Panc1 (cell line): Measurements from ENCODE around the gene TGFBI. TPM values are rescaled to one million over a fixed set of nuclear protein-coding genes. Genes with fewer than 3 reads are reported as not detected.

Experiments used
- ATAC-seq: fragments of 200-7000 bp; cut with Tn5 transposase; 2 replicates; pipeline ENCODE4 v1.9.1; 2020; ENCODE audit warnings: mild to moderate bottlenecking, moderate library complexity
- BruUV-seq: library from RNA; stranded (reverse); fragments of 400-500 nt; replicated peaks from 2 replicates; lab custom pipeline; 2021; lab: Mats Ljungman, UMichigan
- CTCF ChIA-PET: fragments of 300-600 bp; sonication (Branson Sonifier 250); formaldehyde crosslinking; loops from one replicate; lab custom pipeline; 2022; ENCODE audit warnings: antibody characterized with exemption; lab: Charles Lee
- POLR2A ChIA-PET: fragments of 300-600 bp; sonication (Branson Sonifier 250); formaldehyde crosslinking; loops from one replicate; lab custom pipeline; 2022; ENCODE audit warnings: antibody characterized with exemption; lab: Charles Lee
- DNase-seq: peaks from one replicate; pipeline ENCODE4 v3.0.0-alpha.2; 2010; ENCODE audit warnings: low read depth, low spot score
- H3K27ac ChIP-seq: 2 replicates; pipeline ENCODE4 v1.5.1; 2011; ENCODE audit warnings: mild to moderate bottlenecking, low read length, inconsistent platforms
- H3K27me3 ChIP-seq: fragments of 200-500 bp; sonication (Bioruptor generic); 2 replicates; pipeline ENCODE4 v1.6.0; 2014; ENCODE audit warnings: low read length, inconsistent platforms; ENCODE audit not compliant: control insufficient read depth, insufficient read depth
- H3K36me3 ChIP-seq: fragments of 200-500 bp; sonication (Bioruptor generic); 2 replicates; pipeline ENCODE4 v1.5.1; 2014; ENCODE audit warnings: inconsistent platforms, mild to moderate bottlenecking, low read length, moderate library complexity; ENCODE audit not compliant: control insufficient read depth, insufficient read depth
- H3K4me1 ChIP-seq: 2 replicates; pipeline ENCODE4 v1.5.1; 2011; ENCODE audit warnings: inconsistent platforms, mild to moderate bottlenecking, low read length, moderate library complexity; ENCODE audit not compliant: control insufficient read depth, insufficient read depth
- H3K4me3 ChIP-seq, 2 experiments: 2 replicates each; pipeline ENCODE4 v1.5.1; 2011 to 2012; ENCODE audit warnings: low read depth in 2 of 2, low read length in 2 of 2, mild to moderate bottlenecking in 2 of 2, inconsistent platforms in 1 of 2, moderate library complexity in 1 of 2
- H3K9me3 ChIP-seq: fragments of 200-500 bp; sonication (Bioruptor generic); 2 replicates; pipeline ENCODE4 v1.5.1; 2014; ENCODE audit warnings: low read depth, mild to moderate bottlenecking, inconsistent platforms, low read length, moderate library complexity; ENCODE audit not compliant: control insufficient read depth, insufficient read depth
- POLR2AphosphoS5 ChIP-seq: IDR thresholded peaks from 2 replicates; pipeline ENCODE4 v1.6.1; 2012; ENCODE audit warnings: mild to moderate bottlenecking, low read depth, low read length, moderate library complexity
- SIN3A ChIP-seq: IDR thresholded peaks from 2 replicates; pipeline ENCODE4 v1.6.1; 2012; ENCODE audit warnings: low read depth, mild to moderate bottlenecking, low read length, moderate library complexity, borderline replicate concordance; ENCODE audit not compliant: insufficient read depth
- TCF7L2 ChIP-seq: IDR thresholded peaks from 2 replicates; pipeline ENCODE4 v1.6.1; 2011; ENCODE audit warnings: mild to moderate bottlenecking, low read depth, low read length, inconsistent platforms
- in situ Hi-C: cut with HindIII; loops from 2 replicates; pipeline ENCODE4 v1.10.0; 2016; ENCODE audit warnings: low sequenced_read_pairs, low pct_unique_long_range_greater_than_20kb
- intact Hi-C: fragments of 100-400 bp; cut with micrococcal nuclease; formaldehyde crosslinking; loops from one replicate; pipeline ENCODE4 v1.10.0; 2022; ENCODE audit not compliant: unreplicated experiment
- total RNA-seq: library from RNA; stranded (reverse); gene quantifications from one replicate; pipeline ENCODE4 v1.2.1, GENCODE V29; 2021; ENCODE audit not compliant: unreplicated experiment
- TF ChIP-seq, protein P1 (sequence below): fragments of 450-650 bp; IDR thresholded peaks from 2 replicates; pipeline ENCODE4 v1.5.1; 2017; ENCODE audit warnings: mild to moderate bottlenecking
- TF ChIP-seq, protein P2 (sequence below), 2 experiments: IDR thresholded peaks; 2 replicates each; pipeline ENCODE4 v1.6.1; 2011 to 2012; ENCODE audit warnings: low read depth in 2 of 2, control low read depth in 1 of 2, low read length in 1 of 2, mild to moderate bottlenecking in 1 of 2, moderate library complexity in 1 of 2; ENCODE audit not compliant: insufficient read depth in 1 of 2

The TGFBI gene
- total RNA-seq, 1 experiment from 2014 or later = 314 TPM

DNA sequence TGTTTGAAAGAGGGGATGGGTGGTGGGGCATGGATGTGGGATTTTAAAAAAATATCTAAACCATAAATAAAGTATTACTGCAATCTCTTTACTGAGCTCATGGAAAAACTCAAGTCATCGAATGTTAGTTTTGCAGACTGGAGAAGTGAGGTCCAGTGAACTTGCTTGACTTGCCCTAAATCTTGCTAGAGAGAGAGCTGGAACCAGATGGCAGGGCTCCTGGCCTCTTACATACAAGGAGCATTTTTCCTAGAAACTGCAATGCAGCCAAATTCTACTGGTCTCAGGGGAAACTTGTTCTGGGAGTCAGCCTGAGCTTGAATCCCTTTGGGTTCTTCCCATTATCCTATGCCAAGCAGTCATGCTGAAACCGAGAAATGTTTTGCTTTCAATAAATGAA is 2.9 kb upstream of the TGFBI start:
- ChIA-PET CTCF (interaction anchor here (0.7 kb wide), 1 partner anchor 32 kb away, joined by 3 read pairs; no protein-coding TSS in a partner anchor), POLR2A (no interaction called here)
- no peak for ATAC-seq
- Histone ChIP-seq H3K9me3 (no peaks in the 10 kb centered on the region), H3K27ac (no peak overlapping the region), H3K27me3 (no peaks in the 10 kb centered on the region), H3K4me1 (peaks cover 10% of the 10 kb centered on the region), H3K36me3 (no peaks in the 10 kb centered on the region), H3K4me3 (no peak overlapping the region)
- BruUV-seq = no TSS peak
- DNase-seq = no peak
- no peak for TF ChIP-seq TCF7L2
- TF ChIP-seq SIN3A = no peak
- TF ChIP-seq POLR2AphosphoS5 = no peak
- TF ChIP-seq, protein P1, sequence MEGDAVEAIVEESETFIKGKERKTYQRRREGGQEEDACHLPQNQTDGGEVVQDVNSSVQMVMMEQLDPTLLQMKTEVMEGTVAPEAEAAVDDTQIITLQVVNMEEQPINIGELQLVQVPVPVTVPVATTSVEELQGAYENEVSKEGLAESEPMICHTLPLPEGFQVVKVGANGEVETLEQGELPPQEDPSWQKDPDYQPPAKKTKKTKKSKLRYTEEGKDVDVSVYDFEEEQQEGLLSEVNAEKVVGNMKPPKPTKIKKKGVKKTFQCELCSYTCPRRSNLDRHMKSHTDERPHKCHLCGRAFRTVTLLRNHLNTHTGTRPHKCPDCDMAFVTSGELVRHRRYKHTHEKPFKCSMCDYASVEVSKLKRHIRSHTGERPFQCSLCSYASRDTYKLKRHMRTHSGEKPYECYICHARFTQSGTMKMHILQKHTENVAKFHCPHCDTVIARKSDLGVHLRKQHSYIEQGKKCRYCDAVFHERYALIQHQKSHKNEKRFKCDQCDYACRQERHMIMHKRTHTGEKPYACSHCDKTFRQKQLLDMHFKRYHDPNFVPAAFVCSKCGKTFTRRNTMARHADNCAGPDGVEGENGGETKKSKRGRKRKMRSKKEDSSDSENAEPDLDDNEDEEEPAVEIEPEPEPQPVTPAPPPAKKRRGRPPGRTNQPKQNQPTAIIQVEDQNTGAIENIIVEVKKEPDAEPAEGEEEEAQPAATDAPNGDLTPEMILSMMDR = no peak
- TF ChIP-seq, protein P2, sequence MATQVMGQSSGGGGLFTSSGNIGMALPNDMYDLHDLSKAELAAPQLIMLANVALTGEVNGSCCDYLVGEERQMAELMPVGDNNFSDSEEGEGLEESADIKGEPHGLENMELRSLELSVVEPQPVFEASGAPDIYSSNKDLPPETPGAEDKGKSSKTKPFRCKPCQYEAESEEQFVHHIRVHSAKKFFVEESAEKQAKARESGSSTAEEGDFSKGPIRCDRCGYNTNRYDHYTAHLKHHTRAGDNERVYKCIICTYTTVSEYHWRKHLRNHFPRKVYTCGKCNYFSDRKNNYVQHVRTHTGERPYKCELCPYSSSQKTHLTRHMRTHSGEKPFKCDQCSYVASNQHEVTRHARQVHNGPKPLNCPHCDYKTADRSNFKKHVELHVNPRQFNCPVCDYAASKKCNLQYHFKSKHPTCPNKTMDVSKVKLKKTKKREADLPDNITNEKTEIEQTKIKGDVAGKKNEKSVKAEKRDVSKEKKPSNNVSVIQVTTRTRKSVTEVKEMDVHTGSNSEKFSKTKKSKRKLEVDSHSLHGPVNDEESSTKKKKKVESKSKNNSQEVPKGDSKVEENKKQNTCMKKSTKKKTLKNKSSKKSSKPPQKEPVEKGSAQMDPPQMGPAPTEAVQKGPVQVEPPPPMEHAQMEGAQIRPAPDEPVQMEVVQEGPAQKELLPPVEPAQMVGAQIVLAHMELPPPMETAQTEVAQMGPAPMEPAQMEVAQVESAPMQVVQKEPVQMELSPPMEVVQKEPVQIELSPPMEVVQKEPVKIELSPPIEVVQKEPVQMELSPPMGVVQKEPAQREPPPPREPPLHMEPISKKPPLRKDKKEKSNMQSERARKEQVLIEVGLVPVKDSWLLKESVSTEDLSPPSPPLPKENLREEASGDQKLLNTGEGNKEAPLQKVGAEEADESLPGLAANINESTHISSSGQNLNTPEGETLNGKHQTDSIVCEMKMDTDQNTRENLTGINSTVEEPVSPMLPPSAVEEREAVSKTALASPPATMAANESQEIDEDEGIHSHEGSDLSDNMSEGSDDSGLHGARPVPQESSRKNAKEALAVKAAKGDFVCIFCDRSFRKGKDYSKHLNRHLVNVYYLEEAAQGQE (IDR thresholded peaks at IDR 0.05; ENCODE audit: insufficient read depth in 1 of 2, low read depth in 2 of 2, low read length in 1 of 2) = no peak
- intact Hi-C loops (no loop called here), in situ Hi-C loops (no loop called here)

DNA sequence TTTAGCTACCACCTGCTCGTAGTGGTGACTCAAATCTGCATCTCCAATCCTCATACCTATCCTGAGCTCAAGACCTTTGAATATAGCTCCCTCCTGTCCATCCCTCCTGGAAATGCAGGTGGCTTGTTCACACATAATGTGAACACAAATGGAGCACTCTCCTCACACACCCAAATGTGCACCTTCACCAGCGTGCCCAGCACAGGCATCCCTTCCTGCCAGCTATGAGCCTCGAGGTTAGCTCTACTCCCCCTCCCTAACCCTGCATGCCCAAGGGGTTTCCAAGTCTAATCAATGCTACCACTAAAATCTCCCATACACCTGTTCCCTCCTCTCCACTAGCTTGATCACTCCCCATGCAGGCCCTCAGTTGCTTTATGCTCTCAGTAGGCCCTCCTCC is 2.2 kb upstream of the TGFBI start:
- Histone ChIP-seq H3K27me3 (no peaks in the 10 kb centered on the region), H3K9me3 (no peaks in the 10 kb centered on the region), H3K36me3 (no peaks in the 10 kb centered on the region), H3K27ac (no peak overlapping the region), H3K4me1 (peaks cover 13% of the 10 kb centered on the region), H3K4me3 (no peak overlapping the region)
- intact Hi-C loops = no loop called here
- BruUV-seq = no TSS peak
- ChIA-PET POLR2A (no interaction called here), CTCF (interaction anchor here (0.7 kb wide), 1 partner anchor 32 kb away, joined by 3 read pairs; no protein-coding TSS in a partner anchor)
- DNase-seq = no peak
- in situ Hi-C loops = no loop called here
- TF ChIP-seq, protein P1 = no peak
- TF ChIP-seq TCF7L2 (no peak), SIN3A (no peak), POLR2AphosphoS5 (no peak)
- TF ChIP-seq, protein P2 (IDR thresholded peaks at IDR 0.05; ENCODE audit: insufficient read depth in 1 of 2, low read depth in 2 of 2, low read length in 1 of 2) = no peak
- ATAC-seq = no peak
